HG03045 (cell line): Measurements from ENCODE around the gene ZACN.
"Not testable (repeated sequence)": the region's sequence is repeated elsewhere in the genome, so short reads cannot be mapped to it uniquely, and the experiment has no call there.

Experiments used
- ATAC-seq: cut with Tn5 transposase; IDR thresholded peaks from one replicate; pipeline ENCODE4 v1.9.1; 2021; ENCODE audit warnings: mild to moderate bottlenecking, moderate library complexity; ENCODE audit not compliant: unreplicated experiment

ZACN gene

DNA sequence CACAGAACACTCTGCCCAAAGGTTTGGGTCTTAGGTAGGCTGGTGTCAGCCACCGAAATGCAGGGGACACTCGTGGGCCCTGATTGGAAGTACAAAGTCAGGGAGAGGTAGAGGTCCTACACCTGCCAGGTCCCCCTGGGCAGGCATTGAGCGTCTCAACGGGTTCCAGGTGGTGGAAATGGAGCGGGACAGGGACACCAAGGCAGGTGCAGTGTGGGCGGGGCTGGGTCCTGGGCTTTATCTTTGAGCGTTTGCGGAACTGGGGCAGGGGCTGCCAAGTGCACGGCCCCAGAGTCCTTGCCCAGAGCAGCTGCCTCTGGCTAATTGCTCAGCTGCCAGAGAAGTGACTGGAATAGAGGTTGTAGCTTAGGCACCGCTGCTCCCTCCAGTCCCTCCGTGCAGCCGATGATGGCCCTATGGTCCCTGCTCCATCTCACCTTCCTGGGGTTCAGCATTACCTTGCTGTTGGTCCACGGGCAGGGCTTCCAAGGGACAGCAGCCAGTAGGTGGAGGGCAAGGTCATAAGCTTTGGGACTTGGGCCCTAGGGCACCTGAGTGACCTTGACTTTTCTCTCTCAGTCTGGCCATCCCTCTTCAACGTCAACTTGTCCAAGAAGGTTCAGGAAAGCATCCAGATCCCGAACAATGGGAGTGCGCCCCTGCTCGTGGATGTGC is at the start of gene ZACN:
ZACN (plus strand) TSS at position 323 of the 675 bp plus-strand sequence; CDS start at position 406, 83 bp downstream.
- ATAC-seq: no peak

DNA sequence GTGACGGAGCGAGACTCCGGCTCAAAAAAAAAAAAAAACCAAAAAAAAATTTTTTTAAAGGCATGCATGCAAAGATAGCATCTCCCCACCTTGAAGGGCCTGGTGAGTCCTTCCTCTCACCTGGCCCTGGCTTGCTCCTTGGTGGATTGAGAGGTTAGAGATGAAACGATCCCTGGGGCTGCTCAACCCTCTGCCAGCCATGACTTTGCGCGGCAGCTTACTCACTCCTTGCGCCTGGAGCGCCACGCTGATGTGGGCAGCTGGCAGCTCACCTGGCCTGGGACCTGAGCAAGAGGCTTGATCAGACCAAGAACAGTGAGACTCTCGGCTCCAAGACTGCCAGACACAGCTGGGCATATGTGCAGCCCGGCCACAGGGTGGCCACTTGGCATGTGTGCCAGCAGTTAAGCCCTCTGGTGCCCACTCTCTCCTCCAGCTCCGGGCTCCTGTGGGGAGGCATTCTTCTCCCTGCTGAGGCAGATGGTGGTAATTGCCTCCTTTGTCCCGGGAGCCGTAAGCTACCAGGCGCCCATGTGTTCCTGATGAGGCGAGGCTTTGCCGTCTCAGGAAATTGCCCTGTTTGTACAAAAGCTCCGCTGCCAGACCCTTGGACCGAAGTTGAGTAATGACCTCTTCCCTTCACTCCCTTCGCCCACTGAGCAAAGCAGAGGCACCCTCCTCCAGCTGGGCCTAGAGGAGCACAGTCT is 46.8 kb upstream of the ZACN start:
- no peak for ATAC-seq

GRCh38 chr17:76032780-76033108 is 46.2 kb upstream of the ZACN start:
- no peak for ATAC-seq

GRCh38 chr17:76033139-76033538 is 45.8 kb upstream of the ZACN start:
- ATAC-seq: no peak

DNA sequence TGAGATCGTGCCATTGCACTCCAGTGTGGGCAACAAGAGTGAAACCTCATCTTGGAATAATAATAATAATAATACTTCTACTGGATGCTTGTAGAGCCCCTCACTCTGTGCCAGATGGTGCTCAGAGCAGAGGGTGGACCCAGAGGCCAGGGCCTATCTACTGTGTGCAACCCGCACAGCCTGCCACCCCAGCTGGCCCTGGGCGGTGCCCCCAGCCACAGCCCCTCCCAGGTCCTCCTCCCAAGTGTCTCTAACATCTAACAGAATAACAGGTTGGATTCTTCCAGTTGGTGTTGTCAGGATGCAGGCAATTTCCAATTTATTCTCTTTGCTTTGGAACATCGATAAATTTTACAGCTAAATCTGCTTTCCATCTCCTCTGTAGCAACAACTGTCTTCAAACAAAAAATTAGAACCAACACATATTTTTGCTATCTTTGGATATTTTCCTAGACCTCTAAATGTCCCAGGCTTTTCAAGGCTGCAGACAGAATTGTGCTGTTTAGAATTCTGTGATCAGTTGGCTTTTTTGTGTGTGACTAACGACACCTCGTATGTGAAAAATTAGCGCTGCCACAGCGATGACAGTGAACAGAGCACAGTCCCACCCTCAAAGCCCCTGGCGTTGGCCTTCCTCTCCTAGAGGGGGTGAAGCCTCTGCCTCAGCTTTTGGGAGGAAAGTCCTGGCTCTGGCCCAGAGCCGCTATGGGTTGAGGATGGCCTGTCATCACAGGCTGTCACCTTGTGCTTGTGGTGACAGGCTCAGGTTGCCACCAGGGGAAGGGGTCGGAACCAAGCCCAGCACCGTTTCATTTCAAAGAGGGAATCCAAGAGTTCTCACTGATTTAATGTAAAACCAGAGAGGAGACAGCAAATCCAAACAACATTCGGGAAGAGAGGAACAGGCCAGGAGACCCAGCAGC is 44.3 kb upstream of the ZACN start:
- ATAC-seq: no peak

DNA sequence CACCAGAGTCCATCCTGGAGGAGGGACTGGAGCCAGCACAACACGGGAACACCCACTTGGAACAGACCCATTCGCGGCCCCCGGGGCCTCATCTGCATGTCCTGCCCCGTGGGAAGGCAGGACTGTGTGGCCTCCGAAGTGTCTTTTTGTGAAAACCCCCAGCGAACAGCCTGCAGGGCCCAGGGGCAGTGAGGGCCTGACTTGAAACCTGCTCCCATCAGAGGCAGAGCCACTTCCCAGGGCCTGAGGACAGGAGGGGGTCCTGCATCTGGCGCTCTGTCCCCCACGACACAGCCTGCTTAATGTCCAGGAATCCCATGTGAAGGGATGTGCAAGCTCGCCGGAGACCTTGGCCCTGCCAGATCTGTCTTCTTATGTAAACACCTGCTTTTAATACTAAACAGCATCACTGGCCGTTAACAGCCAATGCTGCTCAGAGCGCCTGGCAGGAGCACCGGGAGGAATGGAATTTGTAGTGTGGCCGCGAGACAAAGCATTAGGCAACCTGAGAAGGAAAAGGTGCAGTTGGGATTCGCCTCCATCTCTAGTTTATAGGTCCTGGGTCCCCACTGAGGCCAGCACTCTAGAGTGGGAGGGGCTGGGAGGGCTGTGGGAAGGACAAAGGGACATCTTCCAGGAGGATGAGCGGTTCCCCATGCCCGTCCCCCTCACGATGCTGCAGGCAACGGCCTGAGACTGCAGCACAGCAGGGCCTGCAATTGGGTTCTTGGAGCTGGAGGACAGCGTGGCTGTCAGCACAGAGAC is 42.3 kb upstream of the ZACN start:
- ATAC-seq: no peak

DNA sequence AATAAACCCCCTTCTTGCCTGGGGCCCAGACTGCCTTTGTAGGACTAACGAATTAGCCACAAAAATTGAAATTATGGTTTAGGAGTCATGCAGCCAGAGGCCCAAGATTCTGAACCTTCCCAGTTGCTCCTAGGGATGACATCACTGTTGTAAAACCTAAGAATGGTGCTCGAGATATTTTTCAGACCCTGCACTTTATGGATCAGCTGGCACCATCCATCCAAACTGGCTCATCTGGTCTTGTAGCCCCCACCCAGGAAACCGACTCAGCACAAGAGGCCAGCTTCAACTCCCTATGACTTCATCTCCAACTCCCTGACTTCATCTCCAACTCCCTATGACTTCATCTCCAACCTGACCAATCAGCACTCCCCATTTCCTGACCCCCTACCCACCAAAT is 40.9 kb upstream of the ZACN start:
- ATAC-seq: no peak

DNA sequence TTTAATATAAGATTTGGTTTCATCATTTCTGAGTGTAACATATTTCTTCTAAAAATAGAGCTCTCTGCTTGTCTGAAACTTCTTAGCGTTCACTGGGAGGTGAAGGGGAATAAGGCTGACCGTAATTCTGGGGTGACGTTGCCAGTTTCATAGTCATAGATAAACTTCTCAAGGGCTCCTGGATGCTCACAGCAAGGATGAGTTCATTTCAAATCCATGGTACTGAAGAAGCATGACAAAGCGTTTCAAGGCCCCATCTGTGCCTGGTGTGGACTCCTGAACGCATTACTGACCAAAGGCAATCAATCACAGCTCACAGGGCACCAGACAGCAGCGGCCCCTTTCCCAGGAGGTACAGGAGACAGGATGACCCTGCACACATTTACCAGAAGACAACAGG is 39.9 kb upstream of the ZACN start:
- ATAC-seq: no peak

GRCh38 chr17:76040376-76040775 is 38.6 kb upstream of the ZACN start:
- ATAC-seq: no peak

GRCh38 chr17:76042868-76043267 is 36.1 kb upstream of the ZACN start:
- not testable (repeated sequence) for ATAC-seq

DNA sequence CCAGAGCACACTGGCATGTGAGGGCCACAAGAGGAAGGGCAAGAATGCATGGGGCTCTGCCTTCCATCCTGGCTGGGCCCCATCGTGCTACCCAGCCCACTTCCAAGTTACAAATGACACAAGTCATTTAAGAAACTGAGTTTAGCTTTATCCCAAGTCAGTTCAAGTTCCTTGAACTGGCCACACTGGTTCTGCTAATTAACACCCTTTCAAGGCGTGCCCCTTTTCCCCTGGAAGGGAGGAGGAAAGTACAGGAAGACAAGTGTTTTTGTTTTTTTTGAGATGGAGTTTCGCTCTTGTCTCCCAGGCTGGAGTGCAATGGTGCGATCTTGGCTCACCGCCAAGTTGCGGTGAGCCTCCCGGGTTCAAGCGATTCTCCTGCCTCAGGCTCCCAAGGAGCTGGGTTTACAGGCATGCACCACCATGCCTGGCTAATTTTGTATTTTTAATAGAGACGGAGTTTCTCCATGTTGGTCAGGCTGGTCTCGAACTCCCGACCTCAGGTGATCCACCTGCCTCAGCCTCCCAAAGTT is 34.4 kb upstream of the ZACN start:
- ATAC-seq: not testable (repeated sequence)

DNA sequence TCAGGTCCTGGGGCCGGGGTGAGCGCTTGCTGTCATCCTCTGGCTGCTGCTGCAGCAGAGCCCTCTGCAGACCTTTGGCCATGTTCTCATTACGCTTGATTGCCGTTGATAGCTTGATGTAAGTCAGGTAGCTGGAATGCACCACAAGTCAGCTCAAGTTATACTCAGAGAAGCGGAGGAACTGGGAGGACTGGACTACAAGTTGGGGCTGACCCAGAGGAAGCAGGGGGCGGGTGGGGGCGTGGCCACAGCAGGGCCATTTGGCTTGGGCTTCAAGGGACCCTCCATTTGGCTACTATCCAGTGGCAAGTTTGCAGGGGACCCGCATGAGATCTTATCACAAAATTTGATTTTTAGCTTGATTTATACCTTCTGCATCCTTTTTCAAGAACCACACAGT is 32.9 kb upstream of the ZACN start:
- ATAC-seq: no peak

- no peak for ATAC-seq
These were observed 30.9 kb upstream of the ZACN start for GRCh38 chr17:76048025-76048605.

DNA sequence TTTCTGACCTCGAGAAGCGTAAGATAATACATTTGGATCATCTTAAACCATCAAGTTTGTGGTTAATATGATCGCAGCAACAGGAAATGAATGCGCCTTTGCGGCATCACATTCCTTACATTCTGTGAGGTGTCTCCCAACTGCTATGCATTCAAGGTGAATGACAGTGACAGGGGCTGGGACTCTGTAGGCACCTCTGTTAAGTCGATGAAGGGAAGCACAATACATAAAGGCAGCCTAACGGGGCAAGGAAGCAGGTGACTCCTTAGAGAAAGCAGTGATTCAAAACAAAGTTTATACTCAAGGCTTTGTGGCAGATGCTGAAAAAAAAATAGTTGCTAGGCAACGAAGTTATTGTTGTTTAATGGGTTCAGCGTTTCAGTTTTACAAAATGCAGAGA is 30.3 kb upstream of the ZACN start:
- ATAC-seq: no peak

- ATAC-seq: no peak
These were observed 29.7 kb upstream of the ZACN start for GRCh38 chr17:76049239-76049638.

- no peak for ATAC-seq
These were observed 29.0 kb upstream of the ZACN start for GRCh38 chr17:76049836-76050537.

- ATAC-seq: no peak
These were observed 28.2 kb upstream of the ZACN start for GRCh38 chr17:76050538-76051467.

- no peak for ATAC-seq
These were observed 27.4 kb upstream of the ZACN start for GRCh38 chr17:76051561-76051960.
